Measurements from ENCODE around the gene CD300LB. TPM values are rescaled to one million over a fixed set of nuclear protein-coding genes. Genes with fewer than 3 reads are reported as not detected.

Gene CD300LB
- total RNA-seq, 1 experiment from 2014 or later, result not detected

DNA sequence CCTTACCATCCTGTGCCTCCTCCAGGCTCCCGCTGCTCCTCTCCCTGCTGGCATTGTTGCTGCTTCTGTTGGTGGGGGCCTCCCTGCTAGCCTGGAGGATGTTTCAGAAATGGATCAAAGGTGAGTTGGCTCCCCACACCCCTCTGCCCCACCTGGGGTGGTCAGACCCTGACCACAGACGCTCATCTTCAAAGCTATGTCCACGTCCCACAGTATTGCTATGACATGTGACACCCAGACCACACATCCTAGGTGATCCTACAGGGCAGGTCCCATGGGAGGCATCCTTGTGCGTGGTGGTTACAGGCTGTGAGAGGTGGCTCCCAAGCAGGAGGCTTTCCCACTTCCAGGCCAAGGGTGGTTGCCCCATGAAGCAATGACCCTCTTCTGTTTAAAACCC is 53.9 kb downstream of the CD300LB start:
- in situ Hi-C loops (cut with HindIII; ENCODE audit: low pct_unique_long_range_greater_than_20kb, low sequenced_read_pairs), result loop anchor here (25.0 kb wide), 1 partner anchor 165 kb away; no protein-coding TSS in a partner anchor

DNA sequence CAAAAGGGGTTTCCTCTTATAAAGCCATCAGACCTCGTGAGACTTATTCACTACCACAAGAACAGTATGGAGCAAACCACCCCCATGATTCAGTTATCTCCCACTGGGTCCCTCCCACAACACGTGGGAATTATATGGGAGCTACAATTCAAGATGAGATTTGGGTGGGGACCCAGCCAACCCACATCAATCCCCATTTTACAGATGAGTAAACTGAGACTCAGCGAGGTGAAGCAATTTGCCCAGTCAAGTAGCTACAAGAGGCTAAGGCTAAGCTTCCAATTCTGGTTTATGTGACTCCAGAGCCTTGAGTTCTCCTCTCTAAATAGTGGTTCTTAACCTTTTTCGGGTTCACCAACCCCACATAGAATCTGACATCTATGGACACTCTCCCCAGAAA is 56.1 kb downstream of the CD300LB start:
- in situ Hi-C loops (cut with HindIII; ENCODE audit: low pct_unique_long_range_greater_than_20kb, low sequenced_read_pairs), result loop anchor here (25.0 kb wide), 1 partner anchor 163 kb away; no protein-coding TSS in a partner anchor
- DNase-seq (ENCODE audit: low read depth), result no peak

More for the DNA sequence above, 53.9 kb downstream of the CD300LB start:
- no peak for DNase-seq (ENCODE audit: low read depth)

DNA sequence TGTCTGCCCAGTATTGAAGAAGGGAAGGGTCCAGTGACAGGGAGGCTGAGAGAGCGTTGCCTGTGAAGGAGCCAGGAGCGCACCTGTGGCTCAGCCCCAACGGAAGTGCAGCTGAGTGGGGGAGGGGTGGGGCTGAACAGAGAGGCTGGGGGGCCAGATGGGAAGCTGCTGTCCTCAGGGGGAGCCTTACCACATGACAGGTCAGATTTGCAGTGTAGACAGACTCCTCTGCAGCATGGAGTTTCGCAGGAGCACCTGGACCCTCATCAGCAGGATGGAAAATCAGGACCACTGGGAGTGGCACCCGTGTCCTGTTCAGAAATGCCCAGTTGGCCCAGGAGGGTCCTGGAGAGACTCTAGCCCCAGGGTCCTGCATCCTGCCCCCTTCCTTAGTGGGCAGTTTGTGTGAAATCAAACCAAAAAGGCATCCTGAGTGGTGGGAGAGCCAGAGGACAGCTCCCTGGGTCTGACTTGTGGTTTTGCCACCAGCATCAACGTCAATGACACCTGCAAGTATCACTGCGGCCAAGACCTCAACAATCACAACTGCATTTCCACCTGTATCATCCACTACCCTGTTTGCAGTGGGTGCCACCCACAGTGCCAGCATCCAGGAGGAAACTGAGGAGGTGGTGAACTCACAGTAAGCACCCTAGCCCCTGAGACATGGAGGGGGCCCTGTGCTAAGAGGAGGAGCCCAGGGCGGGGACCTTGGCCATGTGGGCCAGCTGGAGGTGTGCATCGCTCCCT is 57.1 kb downstream of the CD300LB start:
- in situ Hi-C loops (cut with HindIII; ENCODE audit: low pct_unique_long_range_greater_than_20kb, low sequenced_read_pairs), result no loop called here
- no peak for DNase-seq (ENCODE audit: low read depth)

DNA sequence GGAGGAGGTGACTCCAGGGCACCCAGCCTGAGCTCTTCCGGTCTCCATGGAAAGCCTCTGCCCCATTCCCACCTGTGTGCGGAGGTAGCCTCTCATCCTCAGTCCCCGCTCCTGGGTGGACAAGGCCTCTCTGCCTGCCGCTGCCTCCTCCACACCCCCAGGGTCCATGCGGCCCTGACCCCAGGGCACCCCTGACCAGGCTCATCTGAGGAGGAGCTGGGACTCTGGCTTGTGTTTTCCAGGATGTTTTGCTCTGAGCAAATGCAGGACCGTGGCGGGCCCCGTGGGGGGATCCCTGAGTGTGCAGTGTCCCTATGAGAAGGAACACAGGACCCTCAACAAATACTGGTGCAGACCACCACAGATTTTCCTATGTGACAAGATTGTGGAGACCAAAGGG is 58.0 kb downstream of the CD300LB start:
- DNase-seq (ENCODE audit: low read depth), result no peak
- in situ Hi-C loops (cut with HindIII; ENCODE audit: low pct_unique_long_range_greater_than_20kb, low sequenced_read_pairs), result no loop called here

DNA sequence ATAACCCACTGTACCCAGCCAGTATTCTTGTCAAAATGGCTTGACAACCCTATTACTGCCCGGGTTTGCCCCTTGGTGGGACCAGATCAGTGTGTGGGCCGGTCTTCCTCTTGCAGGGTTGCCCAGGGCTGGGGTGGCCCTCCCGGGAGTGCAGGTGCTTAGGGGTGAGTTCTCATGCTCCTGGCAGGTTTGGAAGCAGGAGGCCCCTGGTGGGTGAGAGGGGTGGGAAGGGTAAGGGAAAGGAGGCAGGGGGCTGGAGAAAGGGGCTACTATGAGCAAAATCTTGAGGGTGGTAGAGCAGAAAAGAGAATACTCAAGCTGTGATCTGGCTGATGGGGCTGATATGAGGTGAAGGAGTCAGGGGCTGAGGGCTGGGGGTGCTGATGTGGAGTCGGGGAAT is 58.4 kb downstream of the CD300LB start:
- DNase-seq (ENCODE audit: low read depth), result no peak
- in situ Hi-C loops (cut with HindIII; ENCODE audit: low pct_unique_long_range_greater_than_20kb, low sequenced_read_pairs), result no loop called here

DNA sequence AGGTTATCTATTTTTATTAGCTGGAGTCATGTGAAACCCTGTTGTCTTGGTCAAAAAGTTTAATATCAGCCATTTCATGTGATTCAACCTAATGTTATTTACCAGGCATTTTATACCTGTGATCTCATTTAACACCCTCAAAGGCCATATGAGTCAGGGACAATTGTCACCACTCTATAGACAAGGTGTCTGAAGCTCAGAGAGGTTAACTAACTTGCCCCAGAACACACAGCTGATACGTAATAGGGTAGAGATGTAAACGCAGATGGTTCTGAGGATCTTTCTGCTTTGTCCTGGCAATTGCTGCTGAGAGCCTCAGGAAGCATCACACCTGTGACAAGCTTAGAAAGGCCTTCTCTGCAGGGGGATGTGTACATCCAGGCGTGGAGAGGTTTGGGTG is 59.9 kb downstream of the CD300LB start:
- DNase-seq (ENCODE audit: low read depth), result no peak
- in situ Hi-C loops (cut with HindIII; ENCODE audit: low pct_unique_long_range_greater_than_20kb, low sequenced_read_pairs), result no loop called here

Other genes with a start within 250 kb of the CD300LB start
- gene KIF19, start 205.2 kb downstream of the CD300LB start, total RNA-seq (2014; rRNA removed; shearing (Covaris generic); ENCODE audit: low replicate concordance), result not detected in 2 replicates
- not detected in 2 replicates for gene BTBD17, start 169.6 kb downstream of the CD300LB start, total RNA-seq (2014; rRNA removed; shearing (Covaris generic); ENCODE audit: low replicate concordance)
- not detected in 2 replicates for gene GPR142, start 164.0 kb downstream of the CD300LB start, total RNA-seq (2014; rRNA removed; shearing (Covaris generic); ENCODE audit: low replicate concordance)
- gene GPRC5C, start 99.4 kb downstream of the CD300LB start, total RNA-seq (2014; rRNA removed; shearing (Covaris generic); ENCODE audit: low replicate concordance), result 328 and 424 TPM in 2 replicates
- not detected in 2 replicates for gene CD300A, start 64.8 kb downstream of the CD300LB start, total RNA-seq (2014; rRNA removed; shearing (Covaris generic); ENCODE audit: low replicate concordance)
- gene CD300C, start 14.6 kb upstream of the CD300LB start, total RNA-seq (2014; rRNA removed; shearing (Covaris generic); ENCODE audit: low replicate concordance), result not detected in 2 replicates
- gene CD300H, start 36.0 kb upstream of the CD300LB start, total RNA-seq (2014; rRNA removed; shearing (Covaris generic); ENCODE audit: low replicate concordance), result not detected in 2 replicates
- not detected in 2 replicates for gene CD300LD, start 60.8 kb upstream of the CD300LB start, total RNA-seq (2014; rRNA removed; shearing (Covaris generic); ENCODE audit: low replicate concordance)
- gene CD300E, start 92.3 kb upstream of the CD300LB start, total RNA-seq (2014; rRNA removed; shearing (Covaris generic); ENCODE audit: low replicate concordance), result not detected in 2 replicates
- not detected in 2 replicates for gene CD300LF, start 181.4 kb upstream of the CD300LB start, total RNA-seq (2014; rRNA removed; shearing (Covaris generic); ENCODE audit: low replicate concordance)
- not detected in 2 replicates for gene RAB37, start 205.8 kb upstream of the CD300LB start, total RNA-seq (2014; rRNA removed; shearing (Covaris generic); ENCODE audit: low replicate concordance)
- 5.2 and 21.0 TPM in 2 replicates for gene NHERF1, start 217.2 kb upstream of the CD300LB start, total RNA-seq (2014; rRNA removed; shearing (Covaris generic); ENCODE audit: low replicate concordance)
- gene NAT9, start 244.9 kb upstream of the CD300LB start, total RNA-seq (2014; rRNA removed; shearing (Covaris generic); ENCODE audit: low replicate concordance), result 36.6 and 36.8 TPM in 2 replicates

All from Caki2 (cell line).